T1000 (cell line): ENCODE data around the gene FIBCD1.

Experiments used
- DNase-seq: peaks from one replicate; lab custom pipeline; 2025; ENCODE audit warnings: mixed read lengths; lab: John Stamatoyannopoulos, UW

FIBCD1 gene

GRCh38 chr9:130894546-130894945, 44.5 kb downstream of the FIBCD1 start:
- DNase-seq = no peak

GRCh38 chr9:130893341-130894101, 45.5 kb downstream of the FIBCD1 start:
- DNase-seq = no peak

GRCh38 chr9:130892477-130893304, 46.4 kb downstream of the FIBCD1 start:
- no peak for DNase-seq

- DNase-seq = no peak
Measured at GRCh38 chr9:130891688-130892476, 47.2 kb downstream of the FIBCD1 start.

GRCh38 chr9:130890870-130891687, 48.0 kb downstream of the FIBCD1 start:
- no peak for DNase-seq

- DNase-seq = no peak
Measured at GRCh38 chr9:130890124-130890523, 48.9 kb downstream of the FIBCD1 start.

- DNase-seq = no peak
Measured at GRCh38 chr9:130888146-130888885, 50.7 kb downstream of the FIBCD1 start.

GRCh38 chr9:130887494-130888144, 51.4 kb downstream of the FIBCD1 start:
- DNase-seq = no peak

- DNase-seq = no peak
Measured at GRCh38 chr9:130886981-130887380, 52.1 kb downstream of the FIBCD1 start.

- no peak for DNase-seq
Measured at GRCh38 chr9:130885484-130886375, 53.3 kb downstream of the FIBCD1 start.

GRCh38 chr9:130884542-130885483, 54.2 kb downstream of the FIBCD1 start:
- DNase-seq = no peak

- DNase-seq = no peak
Measured at GRCh38 chr9:130884111-130884531, 54.9 kb downstream of the FIBCD1 start.

- DNase-seq = no peak
Measured at GRCh38 chr9:130883479-130883878, 55.6 kb downstream of the FIBCD1 start.

- DNase-seq = no peak
Measured at GRCh38 chr9:130882696-130883225, 56.3 kb downstream of the FIBCD1 start.

- DNase-seq = no peak
Measured at GRCh38 chr9:130881516-130881915, 57.5 kb downstream of the FIBCD1 start.

- DNase-seq = no peak
Measured at GRCh38 chr9:130880599-130881220, 58.3 kb downstream of the FIBCD1 start.

GRCh38 chr9:130879863-130880411, 59.1 kb downstream of the FIBCD1 start:
- no peak for DNase-seq
